NCI-H2081 (cell line): ENCODE data around the gene ABCB6.
A peak's percentile ranks its signal among the peaks of the same experiment; 100 is the strongest.

Experiments
- DNase-seq, 2 experiments: peaks; one replicate each; lab custom pipeline; 2025; lab: John Stamatoyannopoulos, UW

ABCB6 gene

DNA sequence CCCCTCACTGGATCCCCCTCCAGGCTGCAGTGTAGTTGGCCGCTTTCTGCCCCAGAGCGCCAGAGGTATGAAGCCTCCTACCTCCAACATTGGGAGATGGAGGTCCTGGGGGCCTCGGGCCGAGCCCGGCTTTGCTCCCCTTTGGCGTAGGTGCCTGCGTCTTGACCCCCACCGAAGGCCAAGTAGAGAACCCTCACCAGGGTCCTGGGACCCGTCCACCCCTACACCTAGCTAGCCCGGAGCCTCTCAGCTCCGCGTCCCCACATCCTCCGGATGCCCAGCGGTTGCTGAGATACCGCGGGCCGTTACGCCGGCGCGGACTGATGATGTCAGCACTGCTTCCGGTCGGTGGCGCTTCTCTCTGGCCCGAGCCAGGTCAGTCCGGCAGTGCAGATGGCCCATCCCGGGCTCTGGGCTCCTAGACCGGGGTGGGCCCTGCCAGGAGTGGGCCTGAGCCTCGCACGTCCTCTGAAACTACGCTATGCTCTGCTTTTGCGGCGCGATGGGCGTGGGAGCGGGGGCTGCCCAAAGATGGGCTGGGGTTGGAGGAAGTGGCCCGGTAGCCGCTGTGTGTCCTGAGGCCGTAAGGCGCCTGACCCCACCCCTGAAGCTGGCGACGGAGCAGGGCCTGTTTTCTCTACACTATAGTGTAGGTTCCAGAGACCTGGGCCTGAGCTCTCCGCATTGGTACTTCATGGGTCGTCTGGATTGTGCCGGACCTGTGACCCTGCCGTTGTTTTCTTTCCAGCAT is 26.6 kb upstream of the ABCB6 start, which contains the start of the genes GLB1L and STK16:
Gene GLB1L (minus strand): TSS at position 297 of the 751 bp plus-strand sequence. CDS start 1,871 bp downstream, outside the sequence.
Gene STK16 (plus strand): TSS at position 332 of the 751 bp plus-strand sequence. CDS start 521 bp downstream, outside the sequence.
- DNase-seq = peak; percentile 85 to 91

- DNase-seq = no peak
Observed at GRCh38 chr2:219244789-219245147, 26.0 kb upstream of the ABCB6 start.

DNA sequence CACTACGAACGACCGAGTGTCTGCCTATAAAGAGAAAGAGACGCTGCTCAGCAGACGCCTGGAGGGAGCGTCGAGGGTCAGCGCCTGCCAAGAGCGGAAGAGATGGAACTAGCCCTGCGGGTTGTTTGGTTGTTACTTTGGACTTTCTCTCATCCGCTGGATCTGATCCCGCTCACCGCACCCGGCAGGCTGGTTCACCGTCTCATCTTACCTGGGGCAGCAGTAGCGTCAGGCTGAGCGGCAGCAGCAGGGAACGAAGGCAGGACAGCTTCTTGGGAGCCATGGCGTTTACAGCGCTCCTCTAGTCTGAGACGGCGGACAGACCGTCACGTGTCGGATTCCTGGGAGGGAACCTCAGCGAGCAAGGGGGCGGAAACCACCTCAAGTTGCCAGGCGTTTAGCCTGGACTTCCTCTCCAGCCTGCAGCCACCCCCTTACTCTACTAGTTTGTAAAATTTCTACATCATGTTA is 24.6 kb upstream of the ABCB6 start:
- no peak for DNase-seq

DNA sequence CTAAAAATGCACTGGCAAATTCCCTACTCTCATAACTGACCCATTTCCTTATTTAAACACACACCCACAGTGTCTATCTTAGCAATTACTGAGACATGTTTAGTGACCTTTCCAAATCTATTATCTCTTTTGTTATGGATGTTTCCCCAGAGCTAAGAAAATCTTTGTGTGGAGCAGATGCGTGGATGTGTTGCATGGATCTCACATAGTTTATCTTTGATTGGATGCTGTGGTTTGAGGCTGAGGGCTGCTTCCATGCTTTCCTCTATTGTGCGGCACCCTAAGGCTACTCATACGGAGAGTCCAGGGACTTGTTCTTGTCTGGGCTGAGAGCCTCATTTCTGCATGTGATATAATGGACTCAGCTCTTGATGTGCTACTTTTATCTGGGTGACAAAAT is 15.6 kb upstream of the ABCB6 start:
- DNase-seq = no peak

DNA sequence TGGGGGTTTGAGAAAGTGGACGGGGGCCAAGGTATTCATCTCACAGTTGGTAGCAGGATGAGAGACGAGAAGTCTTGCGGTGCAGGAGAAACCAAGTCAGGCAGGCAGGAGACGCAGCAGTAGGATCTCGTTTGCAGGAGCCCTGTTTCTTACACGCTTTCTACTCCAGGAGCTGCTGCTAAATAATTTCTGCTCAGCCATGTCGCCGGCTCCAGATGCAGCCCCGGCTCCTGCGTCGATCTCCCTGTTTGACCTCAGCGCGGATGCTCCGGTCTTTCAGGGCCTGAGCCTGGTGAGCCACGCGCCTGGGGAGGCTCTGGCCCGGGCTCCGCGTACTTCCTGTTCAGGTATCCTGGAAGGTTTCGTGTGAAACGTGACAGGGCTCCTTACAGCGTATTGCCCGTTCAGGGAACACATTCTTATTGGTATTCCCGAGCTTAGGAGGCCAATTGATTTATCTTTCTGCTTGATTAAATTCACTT is 11.3 kb upstream of the ABCB6 start:
- peak; percentile 22 to 28 for DNase-seq

DNA sequence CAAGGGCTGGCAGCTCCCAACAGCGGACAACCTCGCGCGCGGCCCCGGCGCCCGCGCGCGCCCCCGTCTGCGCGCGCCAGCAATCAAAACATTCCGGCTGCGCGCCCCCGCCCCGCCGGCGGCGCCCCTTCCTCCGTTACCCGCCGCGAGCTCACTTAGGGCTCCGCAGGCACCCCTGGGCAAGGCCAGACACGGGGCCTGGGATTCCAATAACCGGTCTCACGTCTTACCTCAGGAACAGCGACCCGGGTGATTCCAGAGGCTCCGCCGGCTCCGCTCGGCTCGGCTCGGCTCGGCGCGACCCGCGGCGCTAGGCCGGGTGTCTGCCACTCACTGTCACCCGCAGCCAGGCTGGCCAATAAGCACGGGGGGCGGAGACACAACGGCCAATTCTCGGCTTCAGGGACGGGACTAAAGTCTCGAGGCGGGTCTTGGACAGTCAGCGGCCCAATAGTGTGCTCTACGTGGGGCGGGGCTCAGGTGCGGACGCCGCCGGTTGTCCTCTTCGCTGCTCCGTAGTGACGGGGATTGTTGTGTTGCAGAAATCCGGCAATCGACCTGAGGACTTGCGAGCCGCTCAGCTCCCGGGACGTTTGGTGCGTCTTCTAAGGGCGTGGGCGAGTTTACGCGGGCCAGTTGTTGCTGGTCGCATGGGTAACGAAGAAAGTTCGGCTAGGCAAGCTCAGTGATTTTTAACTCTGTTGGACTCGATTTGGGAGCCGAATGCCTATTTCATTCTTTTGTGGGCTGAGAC is 10.7 kb upstream of the ABCB6 start, which contains the start of the genes ANKZF1 and ATG9A:
Gene ANKZF1 (plus strand): TSS at position 502 of the 754 bp plus-strand sequence. CDS start 452 bp downstream, outside the sequence.
Gene ATG9A (minus strand): TSS at position 332 of the 754 bp plus-strand sequence. CDS start 1,612 bp downstream, outside the sequence.
- DNase-seq = peak; percentile 97 to 99

- no peak for DNase-seq
Observed at GRCh38 chr2:219228911-219229304, 10.2 kb upstream of the ABCB6 start.

DNA sequence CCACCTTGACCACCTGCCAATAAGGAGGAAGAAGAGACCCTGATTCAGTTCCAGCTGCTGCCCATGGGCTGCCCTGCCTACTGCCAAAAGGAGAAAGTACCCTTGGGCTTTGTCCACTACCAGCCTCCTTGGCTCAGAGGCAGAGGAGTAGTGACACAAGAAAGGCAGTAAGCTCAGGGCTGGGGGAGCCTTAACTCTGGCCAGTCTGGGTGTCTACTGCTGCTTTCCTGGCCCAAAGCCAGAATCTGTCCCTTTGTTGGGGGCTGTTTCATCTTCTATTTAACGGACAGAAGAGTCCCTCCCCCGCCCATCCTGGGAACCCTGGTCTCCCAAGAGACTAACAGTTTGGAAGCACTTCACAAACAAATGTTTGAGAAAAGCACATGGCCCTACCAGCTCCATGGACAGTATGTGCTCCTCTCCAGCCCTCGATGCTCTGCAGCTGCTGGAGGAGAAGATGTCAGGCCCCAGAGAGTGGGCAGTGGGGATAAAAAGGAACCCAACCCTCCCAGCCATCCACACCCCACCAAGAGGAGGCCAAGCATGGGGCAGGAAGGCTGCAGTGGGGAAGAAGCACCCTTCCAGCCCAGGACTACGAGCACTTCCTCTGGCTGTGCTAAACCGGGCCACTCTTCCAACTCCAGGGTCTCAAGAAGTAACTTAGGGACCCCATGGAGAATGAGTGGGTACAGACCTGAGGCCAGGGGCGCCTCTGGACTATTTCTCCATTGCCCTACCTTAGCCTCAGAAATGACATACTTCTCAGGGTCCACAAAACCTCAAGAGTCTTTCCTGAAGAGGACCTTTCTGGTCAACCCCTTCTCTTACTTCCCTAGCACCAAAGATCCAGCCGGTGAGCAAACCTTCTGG is 9.5 kb upstream of the ABCB6 start:
- DNase-seq = no peak

DNA sequence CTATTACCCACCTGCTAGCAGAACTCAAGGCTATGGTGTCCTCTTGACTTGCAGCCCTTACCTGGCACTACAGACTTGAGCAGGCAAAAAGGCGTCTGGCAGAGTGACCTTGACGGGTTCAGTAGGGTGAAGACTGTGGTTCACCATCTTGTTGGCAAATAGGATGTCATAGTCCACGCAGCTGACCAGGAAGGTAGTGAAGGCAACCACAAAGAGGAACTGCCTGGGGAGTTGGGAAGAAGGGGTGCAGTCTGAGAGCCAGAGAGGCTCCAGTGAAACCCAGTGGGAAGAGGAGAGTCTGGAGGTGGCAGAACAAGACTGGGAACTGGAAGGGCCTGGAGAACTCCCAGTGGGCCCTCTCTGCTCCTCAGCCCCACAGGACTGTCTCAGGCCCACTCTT is 6.6 kb upstream of the ABCB6 start:
- DNase-seq = no peak

GRCh38 chr2:219223831-219224610 is 5.3 kb upstream of the ABCB6 start:
- DNase-seq = no peak

DNA sequence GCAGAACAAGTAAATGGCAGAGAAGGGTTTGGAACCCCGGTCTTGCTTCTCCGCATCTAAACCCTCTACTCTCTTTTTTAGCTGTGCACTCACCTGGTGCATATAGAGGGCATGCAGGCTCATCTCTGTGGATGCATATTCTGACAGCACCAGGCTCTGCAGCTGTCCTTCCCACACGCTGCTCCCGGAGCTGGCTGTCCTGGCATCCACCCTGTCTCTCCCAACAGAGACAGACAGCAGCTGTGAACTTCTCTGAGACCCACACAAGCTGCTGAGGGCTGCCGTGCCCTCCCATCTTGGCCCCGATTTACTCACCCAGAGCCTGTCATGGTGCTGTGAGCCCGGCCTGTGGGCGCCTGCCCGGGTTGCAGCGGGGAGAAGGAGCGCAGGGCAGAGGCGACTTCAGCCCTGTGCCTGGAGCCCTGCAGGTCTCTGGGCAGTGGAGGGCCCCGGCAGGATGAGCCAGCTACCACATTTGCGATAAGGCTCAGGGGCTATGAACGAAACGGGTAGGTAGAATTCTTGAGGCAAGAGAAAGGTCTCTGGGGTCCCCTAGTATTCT is 3.3 kb upstream of the ABCB6 start:
- DNase-seq = no peak

GRCh38 chr2:219220652-219221402 is 2.1 kb upstream of the ABCB6 start:
- no peak for DNase-seq

DNA sequence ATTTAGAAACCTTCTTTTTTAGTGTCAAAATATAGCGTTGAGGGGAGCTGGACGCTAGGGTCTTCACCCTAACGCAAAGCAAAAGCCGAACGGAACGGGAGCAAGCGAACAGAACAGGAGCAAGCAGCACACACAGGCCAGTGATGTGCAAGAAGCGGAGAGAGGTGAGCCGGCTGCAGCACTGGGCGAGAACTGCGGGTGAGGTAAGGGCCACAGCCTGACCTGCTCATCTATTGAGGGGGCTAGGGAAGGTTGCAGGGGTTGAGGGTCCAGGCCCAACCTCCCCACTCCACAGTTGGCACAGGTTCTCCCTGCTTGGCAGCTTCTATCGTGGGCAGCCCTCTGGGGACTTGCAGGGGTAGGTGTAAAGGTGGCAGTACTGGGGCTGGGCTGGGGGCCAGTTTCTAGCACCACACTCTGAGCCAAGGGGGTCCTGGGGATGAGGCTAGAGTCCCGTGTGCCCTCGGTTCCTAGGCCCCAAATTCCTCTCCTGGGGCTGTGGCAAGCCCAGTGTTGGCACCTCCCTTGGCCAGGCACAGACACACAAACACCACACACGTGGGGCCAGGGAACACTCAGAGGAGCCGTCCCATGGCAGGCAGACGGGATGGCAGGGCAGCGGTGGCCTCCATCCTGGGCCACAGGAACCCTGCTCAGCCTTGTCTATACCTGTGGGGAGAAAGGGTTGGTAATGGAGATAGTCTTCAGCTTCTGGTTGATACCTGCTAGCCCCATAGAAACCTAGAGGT is 1.2 kb upstream of the ABCB6 start:
- DNase-seq = no peak

GRCh38 chr2:219218217-219218731 is 484 bp downstream of the ABCB6 start:
- peak; percentile 30 to 71 for DNase-seq

- DNase-seq = no peak
Observed at GRCh38 chr2:219216535-219216915, 2.2 kb downstream of the ABCB6 start.

- DNase-seq = no peak
Observed at GRCh38 chr2:219215871-219216534, 2.8 kb downstream of the ABCB6 start.

DNA sequence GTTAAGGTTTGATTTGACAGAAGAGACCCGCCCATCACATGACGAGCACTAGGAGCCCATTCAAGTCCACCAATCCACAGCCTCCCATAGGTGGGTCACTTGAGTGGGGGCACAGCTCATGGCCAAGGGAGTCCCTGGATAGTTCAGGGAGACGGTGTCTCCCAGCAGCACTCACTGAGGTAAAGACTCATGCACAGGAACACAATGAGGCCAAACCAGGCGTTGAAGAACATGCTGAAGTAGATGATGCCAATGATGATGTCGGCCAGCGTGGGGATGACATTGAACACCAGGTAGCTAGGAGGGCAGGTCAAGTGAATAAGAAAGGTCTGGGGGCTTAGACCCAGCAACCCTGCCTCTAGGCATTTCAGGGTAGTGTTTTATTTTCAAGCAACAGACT is 4.0 kb downstream of the ABCB6 start:
- DNase-seq = no peak

GRCh38 chr2:219214141-219214540 is 4.6 kb downstream of the ABCB6 start:
- no peak for DNase-seq
